ENCODE measurements around the gene EFTUD2.

EFTUD2 gene

GRCh38 chr17:44865231-44865660 lies 34.0 kb downstream of the EFTUD2 start:
- DNase-seq (ENCODE audit: low read depth, low spot score), result peak; percentile 63
- H3K4me3 ChIP-seq (ENCODE audit: low read length), result no peak overlapping the region
- H3K9me3 ChIP-seq (ENCODE audit: control insufficient read depth, insufficient read depth, low read length), result no peaks in the 10 kb centered on the region
- no peaks in the 10 kb centered on the region for H3K27me3 ChIP-seq (ENCODE audit: control insufficient read depth, insufficient read depth, low read length)
- H3K36me3 ChIP-seq (ENCODE audit: control insufficient read depth, insufficient read depth, low read length), result peaks cover 26% of the 10 kb centered on the region
- H3K4me1 ChIP-seq (ENCODE audit: control insufficient read depth, insufficient read depth, low read length), result no peaks in the 10 kb centered on the region
- no peak overlapping the region for H3K27ac ChIP-seq (ENCODE audit: low read length)
- no CpG with 5 or more reads among the region's 1 CpG for WGBS (ENCODE audit: insufficient coverage, insufficient read length)

- no peak overlapping the region for H3K27ac ChIP-seq (ENCODE audit: low read length)
- no peak for DNase-seq (ENCODE audit: low read depth, low spot score)
- no CpG with 5 or more reads among the region's 10 CpGs for WGBS (ENCODE audit: insufficient coverage, insufficient read length)
- no peaks in the 10 kb centered on the region for H3K4me1 ChIP-seq (ENCODE audit: control insufficient read depth, insufficient read depth, low read length)
- H3K27me3 ChIP-seq (ENCODE audit: control insufficient read depth, insufficient read depth, low read length), result no peaks in the 10 kb centered on the region
- H3K4me3 ChIP-seq (ENCODE audit: low read length), result no peak overlapping the region
- H3K9me3 ChIP-seq (ENCODE audit: control insufficient read depth, insufficient read depth, low read length), result no peaks in the 10 kb centered on the region
- peaks cover 30% of the 10 kb centered on the region for H3K36me3 ChIP-seq (ENCODE audit: control insufficient read depth, insufficient read depth, low read length)
Observed at GRCh38 chr17:44864831-44865230, 34.4 kb downstream of the EFTUD2 start.

- H3K27ac ChIP-seq (ENCODE audit: low read length), result no peak overlapping the region
- no peaks in the 10 kb centered on the region for H3K9me3 ChIP-seq (ENCODE audit: control insufficient read depth, insufficient read depth, low read length)
- DNase-seq (ENCODE audit: low read depth, low spot score), result no peak
- H3K36me3 ChIP-seq (ENCODE audit: control insufficient read depth, insufficient read depth, low read length), result peaks cover 33% of the 10 kb centered on the region
- H3K4me3 ChIP-seq (ENCODE audit: low read length), result no peak overlapping the region
- no peaks in the 10 kb centered on the region for H3K4me1 ChIP-seq (ENCODE audit: control insufficient read depth, insufficient read depth, low read length)
- no peaks in the 10 kb centered on the region for H3K27me3 ChIP-seq (ENCODE audit: control insufficient read depth, insufficient read depth, low read length)
- 100% methylated on average over 3 of the region's 12 CpGs for WGBS (ENCODE audit: insufficient coverage, insufficient read length)
Observed at GRCh38 chr17:44863061-44863918, 36.0 kb downstream of the EFTUD2 start.

GRCh38 chr17:44862278-44862914 lies 36.8 kb downstream of the EFTUD2 start:
- no peak for DNase-seq (ENCODE audit: low read depth, low spot score)
- Histone ChIP-seq H3K27ac (ENCODE audit: low read length) (no peak overlapping the region), H3K27me3 (ENCODE audit: control insufficient read depth, insufficient read depth, low read length) (no peaks in the 10 kb centered on the region), H3K36me3 (ENCODE audit: control insufficient read depth, insufficient read depth, low read length) (peaks cover 32% of the 10 kb centered on the region), H3K9me3 (ENCODE audit: control insufficient read depth, insufficient read depth, low read length) (no peaks in the 10 kb centered on the region), H3K4me3 (ENCODE audit: low read length) (no peak overlapping the region), H3K4me1 (ENCODE audit: control insufficient read depth, insufficient read depth, low read length) (no peaks in the 10 kb centered on the region)
- WGBS (ENCODE audit: insufficient coverage, insufficient read length), result no CpG with 5 or more reads among the region's 9 CpGs

- H3K36me3 ChIP-seq (ENCODE audit: control insufficient read depth, insufficient read depth, low read length), result peaks cover 35% of the 10 kb centered on the region
- H3K9me3 ChIP-seq (ENCODE audit: control insufficient read depth, insufficient read depth, low read length), result no peaks in the 10 kb centered on the region
- DNase-seq (ENCODE audit: low read depth, low spot score), result no peak
- no peak overlapping the region for H3K27ac ChIP-seq (ENCODE audit: low read length)
- no peaks in the 10 kb centered on the region for H3K4me1 ChIP-seq (ENCODE audit: control insufficient read depth, insufficient read depth, low read length)
- H3K4me3 ChIP-seq (ENCODE audit: low read length), result no peak overlapping the region
- H3K27me3 ChIP-seq (ENCODE audit: control insufficient read depth, insufficient read depth, low read length), result no peaks in the 10 kb centered on the region
- no CpG with 5 or more reads among the region's 5 CpGs for WGBS (ENCODE audit: insufficient coverage, insufficient read length)
Observed at GRCh38 chr17:44859701-44860100, 39.5 kb downstream of the EFTUD2 start.

GRCh38 chr17:44854192-44854591 lies 45.1 kb downstream of the EFTUD2 start:
- Histone ChIP-seq H3K27ac (ENCODE audit: low read length) (no peak overlapping the region), H3K9me3 (ENCODE audit: control insufficient read depth, insufficient read depth, low read length) (no peaks in the 10 kb centered on the region), H3K4me3 (ENCODE audit: low read length) (no peak overlapping the region), H3K27me3 (ENCODE audit: control insufficient read depth, insufficient read depth, low read length) (no peaks in the 10 kb centered on the region), H3K36me3 (ENCODE audit: control insufficient read depth, insufficient read depth, low read length) (peaks cover 30% of the 10 kb centered on the region), H3K4me1 (ENCODE audit: control insufficient read depth, insufficient read depth, low read length) (no peaks in the 10 kb centered on the region)
- no peak for DNase-seq (ENCODE audit: low read depth, low spot score)
- WGBS (ENCODE audit: insufficient coverage, insufficient read length), result no CpG with 5 or more reads among the region's 5 CpGs

- Histone ChIP-seq H3K27ac (ENCODE audit: low read length) (no peak overlapping the region), H3K4me3 (ENCODE audit: low read length) (no peak overlapping the region), H3K4me1 (ENCODE audit: control insufficient read depth, insufficient read depth, low read length) (peaks cover 5% of the 10 kb centered on the region; the same call in 1 of the 2 replicates), H3K36me3 (ENCODE audit: control insufficient read depth, insufficient read depth, low read length) (peaks cover 26% of the 10 kb centered on the region), H3K27me3 (ENCODE audit: control insufficient read depth, insufficient read depth, low read length) (no peaks in the 10 kb centered on the region), H3K9me3 (ENCODE audit: control insufficient read depth, insufficient read depth, low read length) (no peaks in the 10 kb centered on the region)
- no CpG with 5 or more reads among the region's 5 CpGs for WGBS (ENCODE audit: insufficient coverage, insufficient read length)
- no peak for DNase-seq (ENCODE audit: low read depth, low spot score)
Observed at GRCh38 chr17:44850612-44851011, 48.6 kb downstream of the EFTUD2 start.

- no CpG with 5 or more reads among the region's 7 CpGs for WGBS (ENCODE audit: insufficient coverage, insufficient read length)
- Histone ChIP-seq H3K4me3 (ENCODE audit: low read length) (no peak overlapping the region), H3K27ac (ENCODE audit: low read length) (no peak overlapping the region), H3K9me3 (ENCODE audit: control insufficient read depth, insufficient read depth, low read length) (no peaks in the 10 kb centered on the region), H3K4me1 (ENCODE audit: control insufficient read depth, insufficient read depth, low read length) (peaks cover 5% of the 10 kb centered on the region; the same call in 1 of the 2 replicates), H3K27me3 (ENCODE audit: control insufficient read depth, insufficient read depth, low read length) (no peaks in the 10 kb centered on the region), H3K36me3 (ENCODE audit: control insufficient read depth, insufficient read depth, low read length) (peaks cover 25% of the 10 kb centered on the region)
- DNase-seq (ENCODE audit: low read depth, low spot score), result no peak
Observed at GRCh38 chr17:44850025-44850424, 49.2 kb downstream of the EFTUD2 start.

GRCh38 chr17:44848961-44849489 lies 50.2 kb downstream of the EFTUD2 start:
- H3K27me3 ChIP-seq (ENCODE audit: control insufficient read depth, insufficient read depth, low read length), result no peaks in the 10 kb centered on the region
- peaks cover 15% of the 10 kb centered on the region for H3K36me3 ChIP-seq (ENCODE audit: control insufficient read depth, insufficient read depth, low read length)
- WGBS (ENCODE audit: insufficient coverage, insufficient read length), result no CpG with 5 or more reads among the region's 12 CpGs
- H3K9me3 ChIP-seq (ENCODE audit: control insufficient read depth, insufficient read depth, low read length), result no peaks in the 10 kb centered on the region
- H3K27ac ChIP-seq (ENCODE audit: low read length), result no peak overlapping the region
- peaks cover 8% of the 10 kb centered on the region for H3K4me1 ChIP-seq (ENCODE audit: control insufficient read depth, insufficient read depth, low read length)
- DNase-seq (ENCODE audit: low read depth, low spot score), result no peak
- no peak overlapping the region for H3K4me3 ChIP-seq (ENCODE audit: low read length)

GRCh38 chr17:44848257-44848795 lies 50.9 kb downstream of the EFTUD2 start:
- Histone ChIP-seq H3K9me3 (ENCODE audit: control insufficient read depth, insufficient read depth, low read length) (no peaks in the 10 kb centered on the region), H3K36me3 (ENCODE audit: control insufficient read depth, insufficient read depth, low read length) (peaks cover 12% of the 10 kb centered on the region), H3K4me3 (ENCODE audit: low read length) (no peak overlapping the region), H3K27ac (ENCODE audit: low read length) (no peak overlapping the region), H3K4me1 (ENCODE audit: control insufficient read depth, insufficient read depth, low read length) (peaks cover 8% of the 10 kb centered on the region), H3K27me3 (ENCODE audit: control insufficient read depth, insufficient read depth, low read length) (no peaks in the 10 kb centered on the region)
- WGBS (ENCODE audit: insufficient coverage, insufficient read length), result no CpG with 5 or more reads among the region's 6 CpGs
- no peak for DNase-seq (ENCODE audit: low read depth, low spot score)
